ENCODE data around the gene CERS6. TPM values are rescaled to one million over a fixed set of nuclear protein-coding genes. Genes with fewer than 3 reads are reported as not detected.

The CERS6 gene
- polyA plus RNA-seq, 3 donors = 7.6 to 17.7 (median 15.6) TPM

DNA sequence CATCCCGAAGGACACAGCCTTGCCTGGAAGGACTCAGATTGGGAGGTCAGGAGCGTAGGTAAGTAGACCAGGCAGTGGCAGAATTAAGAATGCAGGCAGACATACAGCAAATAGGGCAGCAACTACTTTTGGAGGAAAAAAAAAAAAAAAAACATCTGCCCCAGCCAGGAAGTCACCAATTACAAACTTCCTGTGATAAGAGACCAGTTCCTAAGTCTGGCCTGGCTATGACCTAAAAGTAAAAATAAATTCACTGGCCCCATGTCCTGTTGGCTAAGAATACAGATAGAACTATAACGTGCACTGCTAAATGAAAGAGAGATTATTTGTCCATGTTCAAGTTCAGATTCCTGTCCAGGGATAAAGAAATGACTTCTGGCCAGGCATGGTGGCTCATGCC, 301.2 kb downstream of the CERS6 start:
- Histone ChIP-seq H3K4me2 (replicated peaks; ENCODE audit: extremely low read depth, low read length, poor library complexity, severe bottlenecking) (no peak overlapping the region), H3K36me3 (replicated peaks in 1 of 2; ENCODE audit: control insufficient read depth in 1 of 2, insufficient read depth in 2 of 2, low read length in 2 of 2) (peaks cover 27 to 68% of the 10 kb centered on the region in 2 donors), H3K79me2 (ENCODE audit: insufficient read depth, low read length) (no peaks in the 10 kb centered on the region), H3K9ac (ENCODE audit: insufficient read depth, low read length, poor library complexity, severe bottlenecking) (no peak overlapping the region), H3K4me3 (replicated peaks in 1 of 3; ENCODE audit: low read depth in 2 of 3, low read length in 3 of 3) (no peak overlapping the region), H3K27me3 (ENCODE audit: control insufficient read depth in 2 of 2, insufficient read depth in 2 of 2, low read length in 2 of 2) (no peaks in the 10 kb centered on the region), H3K4me1 (ENCODE audit: control insufficient read depth in 1 of 2, insufficient read depth in 2 of 2, low read length in 2 of 2) (no peaks in the 10 kb centered on the region), H2AFZ (ENCODE audit: insufficient read depth, low read depth, low read length, poor library complexity, severe bottlenecking) (no peak overlapping the region), H4K20me1 (ENCODE audit: insufficient read depth, low read length) (no peaks in the 10 kb centered on the region), H3K9me3 (replicated peaks in 1 of 2; ENCODE audit: control insufficient read depth in 1 of 2, insufficient read depth in 1 of 2, low read length in 2 of 2) (no peaks in the 10 kb centered on the region), H3K27ac (ENCODE audit: low read depth in 1 of 2, low read length in 2 of 2) (no peak overlapping the region)
- peak overlapping the region in 4 of 7 donors; percentile 22 to 77 (median 40) for H3K27ac Mint-ChIP-seq
- peaks cover 51 to 64% of the 10 kb centered on the region in 2 donors for H3K36me3 Mint-ChIP-seq
- WGBS (ENCODE audit: insufficient coverage) = 14% methylated on average over 1 of the region's 3 CpGs
- peaks cover 0 to 1% (median 0%) of the 10 kb centered on the region in 7 donors for H3K9me3 Mint-ChIP-seq
- intact Hi-C loops (cut with micrococcal nuclease) = no loop called here
- peaks cover 0 to 3% (median 0%) of the 10 kb centered on the region in 3 donors for H3K27me3 Mint-ChIP-seq (ENCODE audit: low read depth in 3 of 3)
- no peak for TF ChIP-seq CTCF (IDR thresholded peaks at IDR 0.05)
- DNase-seq = no peak
- H3K4me1 Mint-ChIP-seq = peaks cover 16% of the 10 kb centered on the region
- H3K4me3 Mint-ChIP-seq = no peak overlapping the region

DNA sequence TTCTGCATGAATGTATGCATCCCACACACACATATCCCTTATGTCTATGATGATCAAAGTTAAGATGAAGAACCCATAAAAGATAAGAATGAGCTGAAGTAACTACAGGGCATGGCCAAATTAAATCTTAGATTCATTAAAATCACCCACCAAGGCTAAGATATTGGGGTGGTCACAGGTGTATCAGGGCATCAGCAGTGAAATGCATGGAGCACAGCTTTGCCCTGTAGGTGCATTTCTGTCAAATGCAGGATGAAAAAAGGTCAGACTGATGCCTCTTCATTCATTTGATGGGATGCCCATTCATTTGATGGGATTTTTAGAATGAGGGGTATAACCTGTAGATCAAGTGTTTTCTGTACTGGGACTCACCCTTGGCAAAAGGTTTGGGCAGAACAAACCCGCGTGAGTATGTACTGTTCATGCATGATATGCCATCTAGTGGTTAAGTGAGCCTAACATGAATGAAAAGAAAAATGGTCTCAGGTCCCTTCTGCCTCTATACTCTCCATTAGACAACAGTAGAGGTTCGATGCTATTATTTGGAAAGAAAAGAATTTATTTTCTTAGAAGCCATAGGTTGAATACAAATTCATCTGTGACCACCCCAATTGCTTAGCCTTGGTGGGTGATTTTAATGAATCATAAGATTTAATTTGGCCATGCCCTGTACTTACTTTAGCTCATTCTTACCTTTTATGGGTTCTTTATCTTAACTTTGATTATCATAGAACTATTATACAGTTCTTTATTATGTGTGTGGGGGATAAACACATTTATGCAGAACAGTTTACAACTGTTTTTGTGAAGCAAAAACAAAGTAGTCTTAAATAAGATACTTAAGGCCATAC, 303.1 kb downstream of the CERS6 start:
- H3K36me3 Mint-ChIP-seq = peaks cover 37 to 58% of the 10 kb centered on the region in 2 donors
- Histone ChIP-seq H3K4me1 (ENCODE audit: control insufficient read depth in 1 of 2, insufficient read depth in 2 of 2, low read length in 2 of 2) (no peaks in the 10 kb centered on the region), H4K20me1 (ENCODE audit: insufficient read depth, low read length) (no peaks in the 10 kb centered on the region), H3K27ac (ENCODE audit: low read depth in 1 of 2, low read length in 2 of 2) (no peak overlapping the region), H3K9me3 (replicated peaks in 1 of 2; ENCODE audit: control insufficient read depth in 1 of 2, insufficient read depth in 1 of 2, low read length in 2 of 2) (no peaks in the 10 kb centered on the region), H3K27me3 (ENCODE audit: control insufficient read depth in 2 of 2, insufficient read depth in 2 of 2, low read length in 2 of 2) (no peaks in the 10 kb centered on the region), H3K79me2 (ENCODE audit: insufficient read depth, low read length) (no peaks in the 10 kb centered on the region), H3K4me2 (replicated peaks; ENCODE audit: extremely low read depth, low read length, poor library complexity, severe bottlenecking) (no peak overlapping the region), H3K9ac (ENCODE audit: insufficient read depth, low read length, poor library complexity, severe bottlenecking) (no peak overlapping the region), H2AFZ (ENCODE audit: insufficient read depth, low read depth, low read length, poor library complexity, severe bottlenecking) (no peak overlapping the region), H3K4me3 (replicated peaks in 1 of 3; ENCODE audit: low read depth in 2 of 3, low read length in 3 of 3) (no peak overlapping the region), H3K36me3 (replicated peaks in 1 of 2; ENCODE audit: control insufficient read depth in 1 of 2, insufficient read depth in 2 of 2, low read length in 2 of 2) (peaks cover 21 to 53% of the 10 kb centered on the region in 2 donors)
- H3K27me3 Mint-ChIP-seq (ENCODE audit: low read depth in 3 of 3) = peaks cover 0 to 2% (median 2%) of the 10 kb centered on the region in 3 donors
- no peak overlapping the region for H3K27ac Mint-ChIP-seq
- no CpG with 5 or more reads among the region's 3 CpGs for WGBS (ENCODE audit: insufficient coverage)
- peaks cover 16% of the 10 kb centered on the region for H3K4me1 Mint-ChIP-seq
- H3K4me3 Mint-ChIP-seq = no peak overlapping the region
- peaks cover 0 to 5% (median 0%) of the 10 kb centered on the region in 7 donors for H3K9me3 Mint-ChIP-seq
- intact Hi-C loops (cut with micrococcal nuclease) = no loop called here
- DNase-seq = peak in 2 of 3 donors; percentile 11 to 12
- TF ChIP-seq CTCF (IDR thresholded peaks at IDR 0.05) = peak; percentile 38
